H1 (cell line): ENCODE measurements around the gene FGGY. TPM values are rescaled to one million over a fixed set of nuclear protein-coding genes. Genes with fewer than 3 reads are reported as not detected.

Experiments used
- CBX5 ChIP-seq: fragments of 300-800, 300-1000 bp; sonication (generic); IDR thresholded peaks from 2 replicates; pipeline ENCODE4 v1.7.1; 2016; ENCODE audit warnings: antibody characterized with exemption, low read length, low read depth
- EZH2 ChIP-seq: fragments of 200-600 bp; sonication (generic); IDR thresholded peaks from 2 replicates; pipeline ENCODE4 v1.7.1; 2012; ENCODE audit warnings: low read depth, mild to moderate bottlenecking, moderate library complexity, low read length, inconsistent platforms; ENCODE audit not compliant: severe bottlenecking
- GTF2F1 ChIP-seq: IDR thresholded peaks from 2 replicates; pipeline ENCODE4 v1.6.1; 2012; ENCODE audit warnings: low read depth, low read length, improper control_type of control experiment, borderline replicate concordance
- RNF2 ChIP-seq: fragments of 200-900, 300-1000 bp; sonication (generic); IDR thresholded peaks from 2 replicates; pipeline ENCODE4 v1.7.1; 2016; ENCODE audit warnings: borderline replicate concordance, low read depth, mild to moderate bottlenecking, antibody characterized with exemption, low read length; ENCODE audit not compliant: poor library complexity, severe bottlenecking; ENCODE audit errors: missing control alignments
- SUZ12 ChIP-seq: fragments of 200-600 bp; sonication (generic); IDR thresholded peaks from 2 replicates; pipeline ENCODE4 v1.6.1; 2012; ENCODE audit warnings: mild to moderate bottlenecking, inconsistent platforms, low read length, moderate library complexity, mixed read lengths
- polyA plus RNA-seq, 7 experiments: library from polyadenylated mRNA; depleted of rRNA in 3 of 7; stranded (reverse) in 5 of 7; unstranded in 2 of 7; fragments of >200 nt in 5 of 7; fragments of 200-250 nt in 2 of 7; gene quantifications; 1 replicate in 5 of 7; 2 replicates in 1 of 7; 4 replicates in 1 of 7; pipeline versions ENCODE4 v1.2.1 to v1.2.3, GENCODE V29; 2011 to 2013; ENCODE audit warnings: missing spikeins in 2 of 7, mixed read lengths in 2 of 7
- total RNA-seq: library from RNA; stranded (reverse); fragmentation: NEBNext Ultra II Directional; extraction: Animal tissue kit (Norgen Biotek cat#: 25700); gene quantifications from 2 replicates; pipeline ENCODE4 v1.2.1, GENCODE V29; 2021
- TF ChIP-seq, protein P1 (sequence below): fragments of 300-600 bp; sonication (generic); IDR thresholded peaks from 2 replicates; pipeline ENCODE4 v1.7.1; 2012; ENCODE audit warnings: low read length, moderate library complexity, mild to moderate bottlenecking, inconsistent platforms; ENCODE audit not compliant: insufficient replicate concordance

The FGGY gene
- total and polyA plus RNA-seq, 2 of the 8 experiments (the other 6 are each of a cell fraction or from before 2014, with no cell fraction given) = 10.3 to 12.5 TPM

DNA sequence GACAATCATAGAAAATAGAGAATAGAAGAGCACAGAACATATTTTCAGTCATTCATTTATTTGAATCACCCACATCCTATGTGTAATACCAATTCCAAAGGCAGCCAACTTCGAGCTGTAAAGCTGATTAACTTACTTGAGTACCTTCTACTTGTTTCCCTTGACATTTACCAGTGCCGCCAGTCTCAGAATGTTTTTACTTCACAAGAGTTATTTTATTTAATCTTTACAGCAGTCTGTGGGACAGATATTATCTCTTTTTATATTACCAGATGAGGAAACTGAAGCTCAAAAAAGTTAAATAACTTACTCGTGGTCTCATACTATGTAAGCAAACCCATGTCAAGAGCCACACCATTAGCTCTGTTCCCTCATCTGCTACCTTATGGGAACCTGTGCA is 56.6 kb downstream of the FGGY start (continued):
- TF ChIP-seq, protein P1, sequence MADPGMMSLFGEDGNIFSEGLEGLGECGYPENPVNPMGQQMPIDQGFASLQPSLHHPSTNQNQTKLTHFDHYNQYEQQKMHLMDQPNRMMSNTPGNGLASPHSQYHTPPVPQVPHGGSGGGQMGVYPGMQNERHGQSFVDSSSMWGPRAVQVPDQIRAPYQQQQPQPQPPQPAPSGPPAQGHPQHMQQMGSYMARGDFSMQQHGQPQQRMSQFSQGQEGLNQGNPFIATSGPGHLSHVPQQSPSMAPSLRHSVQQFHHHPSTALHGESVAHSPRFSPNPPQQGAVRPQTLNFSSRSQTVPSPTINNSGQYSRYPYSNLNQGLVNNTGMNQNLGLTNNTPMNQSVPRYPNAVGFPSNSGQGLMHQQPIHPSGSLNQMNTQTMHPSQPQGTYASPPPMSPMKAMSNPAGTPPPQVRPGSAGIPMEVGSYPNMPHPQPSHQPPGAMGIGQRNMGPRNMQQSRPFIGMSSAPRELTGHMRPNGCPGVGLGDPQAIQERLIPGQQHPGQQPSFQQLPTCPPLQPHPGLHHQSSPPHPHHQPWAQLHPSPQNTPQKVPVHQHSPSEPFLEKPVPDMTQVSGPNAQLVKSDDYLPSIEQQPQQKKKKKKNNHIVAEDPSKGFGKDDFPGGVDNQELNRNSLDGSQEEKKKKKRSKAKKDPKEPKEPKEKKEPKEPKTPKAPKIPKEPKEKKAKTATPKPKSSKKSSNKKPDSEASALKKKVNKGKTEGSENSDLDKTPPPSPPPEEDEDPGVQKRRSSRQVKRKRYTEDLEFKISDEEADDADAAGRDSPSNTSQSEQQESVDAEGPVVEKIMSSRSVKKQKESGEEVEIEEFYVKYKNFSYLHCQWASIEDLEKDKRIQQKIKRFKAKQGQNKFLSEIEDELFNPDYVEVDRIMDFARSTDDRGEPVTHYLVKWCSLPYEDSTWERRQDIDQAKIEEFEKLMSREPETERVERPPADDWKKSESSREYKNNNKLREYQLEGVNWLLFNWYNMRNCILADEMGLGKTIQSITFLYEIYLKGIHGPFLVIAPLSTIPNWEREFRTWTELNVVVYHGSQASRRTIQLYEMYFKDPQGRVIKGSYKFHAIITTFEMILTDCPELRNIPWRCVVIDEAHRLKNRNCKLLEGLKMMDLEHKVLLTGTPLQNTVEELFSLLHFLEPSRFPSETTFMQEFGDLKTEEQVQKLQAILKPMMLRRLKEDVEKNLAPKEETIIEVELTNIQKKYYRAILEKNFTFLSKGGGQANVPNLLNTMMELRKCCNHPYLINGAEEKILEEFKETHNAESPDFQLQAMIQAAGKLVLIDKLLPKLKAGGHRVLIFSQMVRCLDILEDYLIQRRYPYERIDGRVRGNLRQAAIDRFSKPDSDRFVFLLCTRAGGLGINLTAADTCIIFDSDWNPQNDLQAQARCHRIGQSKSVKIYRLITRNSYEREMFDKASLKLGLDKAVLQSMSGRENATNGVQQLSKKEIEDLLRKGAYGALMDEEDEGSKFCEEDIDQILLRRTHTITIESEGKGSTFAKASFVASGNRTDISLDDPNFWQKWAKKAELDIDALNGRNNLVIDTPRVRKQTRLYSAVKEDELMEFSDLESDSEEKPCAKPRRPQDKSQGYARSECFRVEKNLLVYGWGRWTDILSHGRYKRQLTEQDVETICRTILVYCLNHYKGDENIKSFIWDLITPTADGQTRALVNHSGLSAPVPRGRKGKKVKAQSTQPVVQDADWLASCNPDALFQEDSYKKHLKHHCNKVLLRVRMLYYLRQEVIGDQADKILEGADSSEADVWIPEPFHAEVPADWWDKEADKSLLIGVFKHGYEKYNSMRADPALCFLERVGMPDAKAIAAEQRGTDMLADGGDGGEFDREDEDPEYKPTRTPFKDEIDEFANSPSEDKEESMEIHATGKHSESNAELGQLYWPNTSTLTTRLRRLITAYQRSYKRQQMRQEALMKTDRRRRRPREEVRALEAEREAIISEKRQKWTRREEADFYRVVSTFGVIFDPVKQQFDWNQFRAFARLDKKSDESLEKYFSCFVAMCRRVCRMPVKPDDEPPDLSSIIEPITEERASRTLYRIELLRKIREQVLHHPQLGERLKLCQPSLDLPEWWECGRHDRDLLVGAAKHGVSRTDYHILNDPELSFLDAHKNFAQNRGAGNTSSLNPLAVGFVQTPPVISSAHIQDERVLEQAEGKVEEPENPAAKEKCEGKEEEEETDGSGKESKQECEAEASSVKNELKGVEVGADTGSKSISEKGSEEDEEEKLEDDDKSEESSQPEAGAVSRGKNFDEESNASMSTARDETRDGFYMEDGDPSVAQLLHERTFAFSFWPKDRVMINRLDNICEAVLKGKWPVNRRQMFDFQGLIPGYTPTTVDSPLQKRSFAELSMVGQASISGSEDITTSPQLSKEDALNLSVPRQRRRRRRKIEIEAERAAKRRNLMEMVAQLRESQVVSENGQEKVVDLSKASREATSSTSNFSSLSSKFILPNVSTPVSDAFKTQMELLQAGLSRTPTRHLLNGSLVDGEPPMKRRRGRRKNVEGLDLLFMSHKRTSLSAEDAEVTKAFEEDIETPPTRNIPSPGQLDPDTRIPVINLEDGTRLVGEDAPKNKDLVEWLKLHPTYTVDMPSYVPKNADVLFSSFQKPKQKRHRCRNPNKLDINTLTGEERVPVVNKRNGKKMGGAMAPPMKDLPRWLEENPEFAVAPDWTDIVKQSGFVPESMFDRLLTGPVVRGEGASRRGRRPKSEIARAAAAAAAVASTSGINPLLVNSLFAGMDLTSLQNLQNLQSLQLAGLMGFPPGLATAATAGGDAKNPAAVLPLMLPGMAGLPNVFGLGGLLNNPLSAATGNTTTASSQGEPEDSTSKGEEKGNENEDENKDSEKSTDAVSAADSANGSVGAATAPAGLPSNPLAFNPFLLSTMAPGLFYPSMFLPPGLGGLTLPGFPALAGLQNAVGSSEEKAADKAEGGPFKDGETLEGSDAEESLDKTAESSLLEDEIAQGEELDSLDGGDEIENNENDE = no peak
- TF ChIP-seq CBX5 = no peak
- no peak for TF ChIP-seq EZH2
- no peak for TF ChIP-seq GTF2F1
- TF ChIP-seq SUZ12 = no peak
- no peak for TF ChIP-seq RNF2
